ENCODE results near the gene RIT2.

RIT2 gene

DNA sequence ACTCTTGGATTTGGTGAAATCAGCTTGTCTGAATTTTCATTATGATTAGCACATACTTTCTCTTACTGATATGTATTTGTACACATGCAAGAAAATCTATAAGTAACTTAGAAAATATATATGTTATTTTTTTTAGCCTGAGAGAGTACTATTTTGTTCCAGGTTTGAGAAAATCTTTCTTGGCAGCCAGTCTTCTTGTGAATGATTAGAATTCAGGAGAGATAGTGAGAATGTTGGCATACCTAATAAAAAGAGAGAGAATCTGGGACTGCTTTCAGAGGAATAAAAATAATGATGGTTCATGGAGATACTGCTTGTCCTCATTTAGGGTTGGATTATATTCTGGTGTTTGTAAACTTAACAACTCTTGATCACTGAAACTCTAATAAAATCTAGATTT, 44.4 kb upstream of the RIT2 start:
- Histone ChIP-seq H3K9me2 (replicated peaks; ENCODE audit: insufficient read depth, low read length) (no peaks in the 10 kb centered on the region), H3K4me3 (ENCODE audit: insufficient read depth, low read length, poor library complexity, severe bottlenecking) (no peak overlapping the region), H2AFZ (ENCODE audit: low read depth, low read length, severe bottlenecking) (no peak overlapping the region), H3K9me3 (ENCODE audit: insufficient read depth, low read length) (peaks cover 3% of the 10 kb centered on the region; the same call in 1 of the 2 replicates), H3F3A (ENCODE audit: insufficient read depth) (no peaks in the 10 kb centered on the region), H3K9ac (ENCODE audit: low read length) (no peak overlapping the region), H3K27ac (ENCODE audit: low read depth, low read length) (no peak overlapping the region), H4K20me1 (ENCODE audit: low read depth, low read length) (no peaks in the 10 kb centered on the region), H3K79me2 (ENCODE audit: insufficient read depth, low read length) (no peaks in the 10 kb centered on the region), H3K4me2 (ENCODE audit: low read depth, low read length, poor library complexity, severe bottlenecking) (no peak overlapping the region), H3K36me3 (ENCODE audit: low read length) (no peaks in the 10 kb centered on the region), H3K27me3 (ENCODE audit: low read length) (no peaks in the 10 kb centered on the region)
- TF ChIP-seq EZH2phosphoT487 (conservative IDR thresholded peaks at IDR 0.05; ENCODE audit: low read length): no peak
- TF ChIP-seq, protein P1, sequence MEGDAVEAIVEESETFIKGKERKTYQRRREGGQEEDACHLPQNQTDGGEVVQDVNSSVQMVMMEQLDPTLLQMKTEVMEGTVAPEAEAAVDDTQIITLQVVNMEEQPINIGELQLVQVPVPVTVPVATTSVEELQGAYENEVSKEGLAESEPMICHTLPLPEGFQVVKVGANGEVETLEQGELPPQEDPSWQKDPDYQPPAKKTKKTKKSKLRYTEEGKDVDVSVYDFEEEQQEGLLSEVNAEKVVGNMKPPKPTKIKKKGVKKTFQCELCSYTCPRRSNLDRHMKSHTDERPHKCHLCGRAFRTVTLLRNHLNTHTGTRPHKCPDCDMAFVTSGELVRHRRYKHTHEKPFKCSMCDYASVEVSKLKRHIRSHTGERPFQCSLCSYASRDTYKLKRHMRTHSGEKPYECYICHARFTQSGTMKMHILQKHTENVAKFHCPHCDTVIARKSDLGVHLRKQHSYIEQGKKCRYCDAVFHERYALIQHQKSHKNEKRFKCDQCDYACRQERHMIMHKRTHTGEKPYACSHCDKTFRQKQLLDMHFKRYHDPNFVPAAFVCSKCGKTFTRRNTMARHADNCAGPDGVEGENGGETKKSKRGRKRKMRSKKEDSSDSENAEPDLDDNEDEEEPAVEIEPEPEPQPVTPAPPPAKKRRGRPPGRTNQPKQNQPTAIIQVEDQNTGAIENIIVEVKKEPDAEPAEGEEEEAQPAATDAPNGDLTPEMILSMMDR (IDR thresholded peaks at IDR 0.05; ENCODE audit: insufficient read depth, low read length, poor library complexity, severe bottlenecking): no peak

DNA sequence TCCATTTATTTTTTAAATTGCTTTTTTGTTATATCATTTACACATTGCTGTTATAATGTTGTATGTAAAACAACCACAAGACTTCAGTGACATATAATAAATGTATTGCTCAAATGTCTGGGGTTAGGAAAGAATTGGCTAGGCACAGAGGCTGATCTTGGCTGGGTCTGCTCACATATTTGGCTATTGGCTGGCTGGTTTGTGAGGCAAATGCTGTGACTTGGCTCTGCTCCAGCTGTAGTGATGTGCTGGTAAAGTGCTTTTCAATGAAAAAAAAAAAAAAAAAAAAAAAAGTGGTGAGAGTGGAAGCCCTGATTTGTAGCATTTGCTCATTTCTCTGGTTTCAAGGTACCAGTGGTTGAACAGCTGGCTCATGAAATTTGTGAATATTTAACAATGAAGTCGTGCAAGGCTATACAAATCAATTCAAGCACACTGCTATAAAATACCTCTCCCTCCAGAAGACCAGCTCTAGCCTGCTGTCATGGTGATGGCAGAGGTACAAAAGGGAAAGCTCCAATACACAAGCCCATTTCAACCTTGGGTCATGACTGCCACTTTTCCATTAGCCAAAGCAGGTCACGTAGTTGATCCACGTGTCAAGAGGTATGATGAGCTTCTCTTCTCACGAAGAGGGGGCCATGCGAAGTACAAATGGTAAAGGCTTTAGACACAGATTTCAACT, 43.7 kb upstream of the RIT2 start:
- TF ChIP-seq, protein P1 (IDR thresholded peaks at IDR 0.05; ENCODE audit: insufficient read depth, low read length, poor library complexity, severe bottlenecking): no peak
- TF ChIP-seq EZH2phosphoT487 (conservative IDR thresholded peaks at IDR 0.05; ENCODE audit: low read length): no peak
- Histone ChIP-seq H3K4me3 (ENCODE audit: insufficient read depth, low read length, poor library complexity, severe bottlenecking) (no peak overlapping the region), H3K79me2 (ENCODE audit: insufficient read depth, low read length) (no peaks in the 10 kb centered on the region), H2AFZ (ENCODE audit: low read depth, low read length, severe bottlenecking) (no peak overlapping the region), H3K9me2 (replicated peaks; ENCODE audit: insufficient read depth, low read length) (no peaks in the 10 kb centered on the region), H3K9me3 (ENCODE audit: insufficient read depth, low read length) (peaks cover under 1% of the 10 kb centered on the region; the same call in 1 of the 2 replicates), H3K36me3 (ENCODE audit: low read length) (no peaks in the 10 kb centered on the region), H3K27ac (ENCODE audit: low read depth, low read length) (no peak overlapping the region), H3K27me3 (ENCODE audit: low read length) (no peaks in the 10 kb centered on the region), H4K20me1 (ENCODE audit: low read depth, low read length) (no peaks in the 10 kb centered on the region), H3K9ac (ENCODE audit: low read length) (no peak overlapping the region), H3K4me2 (ENCODE audit: low read depth, low read length, poor library complexity, severe bottlenecking) (no peak overlapping the region), H3F3A (ENCODE audit: insufficient read depth) (no peaks in the 10 kb centered on the region)

DNA sequence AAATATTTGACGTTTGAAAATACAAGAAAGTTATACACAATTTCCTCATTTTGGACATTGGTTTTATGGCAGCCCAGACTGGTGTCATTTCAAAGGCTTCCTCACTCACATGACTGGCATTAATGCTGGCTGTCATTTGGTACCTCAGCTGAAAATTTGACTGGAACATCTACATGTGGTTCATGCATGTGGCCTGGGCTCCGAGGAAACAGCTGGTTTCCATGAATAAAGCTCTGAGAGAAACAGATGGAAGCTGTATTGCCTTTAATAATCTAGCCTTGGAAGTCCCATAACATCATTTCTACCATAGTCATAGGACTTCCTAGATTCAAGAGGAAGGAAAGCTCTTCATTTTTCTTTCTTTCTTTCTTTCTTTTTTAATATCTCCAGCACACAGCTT, 42.9 kb upstream of the RIT2 start:
- no peaks in the 10 kb centered on the region for H3K79me2 ChIP-seq (ENCODE audit: insufficient read depth, low read length)
- H3K9me3 ChIP-seq (ENCODE audit: insufficient read depth, low read length): no peaks in the 10 kb centered on the region
- no peaks in the 10 kb centered on the region for H3K36me3 ChIP-seq (ENCODE audit: low read length)
- no peak overlapping the region for H3K4me2 ChIP-seq (ENCODE audit: low read depth, low read length, poor library complexity, severe bottlenecking)
- H3K27me3 ChIP-seq (ENCODE audit: low read length): no peaks in the 10 kb centered on the region
- no peak overlapping the region for H3K4me3 ChIP-seq (ENCODE audit: insufficient read depth, low read length, poor library complexity, severe bottlenecking)
- H4K20me1 ChIP-seq (ENCODE audit: low read depth, low read length): no peaks in the 10 kb centered on the region
- no peaks in the 10 kb centered on the region for H3F3A ChIP-seq (ENCODE audit: insufficient read depth)
- H2AFZ ChIP-seq (ENCODE audit: low read depth, low read length, severe bottlenecking): no peak overlapping the region
- no peak overlapping the region for H3K9ac ChIP-seq (ENCODE audit: low read length)
- no peaks in the 10 kb centered on the region for H3K9me2 ChIP-seq (replicated peaks; ENCODE audit: insufficient read depth, low read length)
- no peak for TF ChIP-seq EZH2phosphoT487 (conservative IDR thresholded peaks at IDR 0.05; ENCODE audit: low read length)
- TF ChIP-seq, protein P1 (IDR thresholded peaks at IDR 0.05; ENCODE audit: insufficient read depth, low read length, poor library complexity, severe bottlenecking): no peak
- no peak overlapping the region for H3K27ac ChIP-seq (ENCODE audit: low read depth, low read length)
